Trophoblast cell (in vitro differentiated cells and primary cell): ENCODE results near the gene UBP1.

Experiments used
- DNase-seq, 2 donors: peaks; one replicate each; pipeline ENCODE4 v3.0.0-alpha.2; 2016
- H2AFZ ChIP-seq: 2 replicates; pipeline ENCODE4 v1.6.1; 2013; ENCODE audit warnings: low read length, moderate library complexity, mild to moderate bottlenecking; ENCODE audit not compliant: insufficient read depth, poor library complexity
- H2AK5ac ChIP-seq: 2 replicates; pipeline ENCODE4 v1.6.1; 2013; ENCODE audit warnings: mild to moderate bottlenecking, low read length
- H2BK120ac ChIP-seq: 2 replicates; pipeline ENCODE4 v1.6.1; 2013; ENCODE audit warnings: low read length, mild to moderate bottlenecking, moderate library complexity; ENCODE audit not compliant: insufficient read depth, poor library complexity
- H2BK12ac ChIP-seq: 2 replicates; pipeline ENCODE4 v1.6.1; 2013; ENCODE audit warnings: mild to moderate bottlenecking, low read length, moderate library complexity
- H2BK5ac ChIP-seq: 2 replicates; pipeline ENCODE4 v1.6.1; 2013; ENCODE audit warnings: low read length, low read depth, moderate library complexity, mild to moderate bottlenecking; ENCODE audit not compliant: poor library complexity
- H3K14ac ChIP-seq: 2 replicates; pipeline ENCODE4 v1.6.1; 2013; ENCODE audit warnings: mild to moderate bottlenecking, low read length
- H3K18ac ChIP-seq: 2 replicates; pipeline ENCODE4 v1.6.1; 2013; ENCODE audit warnings: mild to moderate bottlenecking, low read length
- H3K23ac ChIP-seq: 2 replicates; pipeline ENCODE4 v1.6.1; 2013; ENCODE audit warnings: low read length
- H3K27ac ChIP-seq: 2 replicates; pipeline ENCODE4 v1.5.1; 2013; ENCODE audit warnings: low read depth, mild to moderate bottlenecking, inconsistent platforms, low read length, moderate library complexity
- H3K27me3 ChIP-seq: 2 replicates; pipeline ENCODE4 v1.6.1; 2013; ENCODE audit warnings: inconsistent platforms, mild to moderate bottlenecking, low read length, moderate library complexity; ENCODE audit not compliant: insufficient read depth
- H3K36me3 ChIP-seq, 2 experiments: 1 replicate in 1 of 2; 2 replicates in 1 of 2; pipeline ENCODE4 v1.6.1; 2013; ENCODE audit warnings: low read length in 2 of 2, mild to moderate bottlenecking in 2 of 2, moderate library complexity in 1 of 2; ENCODE audit not compliant: insufficient read depth in 2 of 2, control insufficient read depth in 1 of 2
- H3K4ac ChIP-seq: 2 replicates; pipeline ENCODE4 v1.6.1; 2013; ENCODE audit warnings: low read depth, mild to moderate bottlenecking, low read length, moderate library complexity
- H3K4me1 ChIP-seq, 2 experiments: 1 replicate in 1 of 2; 2 replicates in 1 of 2; pipeline ENCODE4 v1.6.1; 2013; ENCODE audit warnings: low read length in 2 of 2, mild to moderate bottlenecking in 2 of 2, moderate library complexity in 1 of 2; ENCODE audit not compliant: insufficient read depth in 2 of 2, control insufficient read depth in 1 of 2
- H3K4me2 ChIP-seq: 2 replicates; pipeline ENCODE4 v1.6.1; 2013; ENCODE audit warnings: inconsistent platforms, mild to moderate bottlenecking, low read length, moderate library complexity
- H3K4me3 ChIP-seq: 2 replicates; pipeline ENCODE4 v1.5.1; 2013; ENCODE audit warnings: mild to moderate bottlenecking, low read depth, low read length, inconsistent platforms
- H3K79me1 ChIP-seq: one replicate; pipeline ENCODE4 v1.6.1; 2013; ENCODE audit warnings: low read length
- H3K79me2 ChIP-seq: 2 replicates; pipeline ENCODE4 v1.6.1; 2013; ENCODE audit warnings: low read length, mild to moderate bottlenecking; ENCODE audit not compliant: control insufficient read depth, insufficient read depth, poor library complexity
- H3K9ac ChIP-seq: 2 replicates; pipeline ENCODE4 v1.6.1; 2013; ENCODE audit warnings: mild to moderate bottlenecking, low read length
- H3K9me3 ChIP-seq: 2 replicates; pipeline ENCODE4 v1.6.1; 2013; ENCODE audit warnings: low read depth, mild to moderate bottlenecking, control low read depth, inconsistent platforms, low read length; ENCODE audit not compliant: insufficient read depth
- H4K12ac ChIP-seq: 2 replicates; pipeline ENCODE4 v1.6.1; 2013; ENCODE audit warnings: low read depth, mild to moderate bottlenecking, low read length, moderate library complexity
- H4K8ac ChIP-seq: 2 replicates; pipeline ENCODE4 v1.6.1; 2013; ENCODE audit warnings: low read depth, mild to moderate bottlenecking, low read length, moderate library complexity
- H4K91ac ChIP-seq: one replicate; pipeline ENCODE4 v1.6.1; 2013; ENCODE audit warnings: low read depth, mild to moderate bottlenecking, low read length, moderate library complexity
- WGBS: extraction: QIAGEN DNeasy Blood & Tissue Kit; methylation state at CpG from one replicate; pipeline ENCODE4 v1.1.7; 2013; ENCODE audit warnings: missing lambda C conversion rate; ENCODE audit not compliant: insufficient read length, insufficient coverage; ENCODE audit errors: extremely low coverage; 5-methylcytosine and 5-hydroxymethylcytosine counted together

Gene UBP1

GRCh38 chr3:33441225-33441976, 1.2 kb upstream of the UBP1 start:
- H2BK120ac ChIP-seq, result peak overlapping the region; percentile 13
- no CpG with 5 or more reads among the region's 26 CpGs for WGBS
- H3K79me1 ChIP-seq, result peaks cover 16% of the 10 kb centered on the region
- peak overlapping the region; percentile 87 for H3K14ac ChIP-seq
- H2BK12ac ChIP-seq, result no peak overlapping the region
- peak overlapping the region; percentile 66 for H3K4me3 ChIP-seq
- H3K9ac ChIP-seq, result peak overlapping the region; percentile 70
- peaks cover 0 to 7% of the 10 kb centered on the region in 2 experiments for H3K4me1 ChIP-seq
- DNase-seq, result peak; percentile 9 to 78
- H3K18ac ChIP-seq, result peak overlapping the region; percentile 79
- H3K4ac ChIP-seq, result peak overlapping the region; percentile 75
- H2AK5ac ChIP-seq, result peak overlapping the region; percentile 24
- no peak overlapping the region for H3K23ac ChIP-seq
- H4K91ac ChIP-seq, result peak overlapping the region; percentile 81
- H3K9me3 ChIP-seq, result no peaks in the 10 kb centered on the region
- peaks cover 17% of the 10 kb centered on the region for H3K79me2 ChIP-seq
- H4K8ac ChIP-seq, result peak overlapping the region; percentile 97
- H3K4me2 ChIP-seq, result peak overlapping the region; percentile 70
- H2AFZ ChIP-seq, result peak overlapping the region; percentile 72
- H3K27me3 ChIP-seq, result no peaks in the 10 kb centered on the region
- H3K27ac ChIP-seq, result peak overlapping the region; percentile 92
- H4K12ac ChIP-seq, result peak overlapping the region; percentile 93
- peak overlapping the region; percentile 76 for H2BK5ac ChIP-seq
- no peaks in the 10 kb centered on the region for H3K36me3 ChIP-seq

GRCh38 chr3:33439546-33440327, 468 bp downstream of the UBP1 start:
- peak overlapping the region; percentile 94 for H3K27ac ChIP-seq
- no peaks in the 10 kb centered on the region for H3K27me3 ChIP-seq
- peak overlapping the region; percentile 90 for H4K91ac ChIP-seq
- peak overlapping the region; percentile 98 for H3K4ac ChIP-seq
- H2AK5ac ChIP-seq, result peak overlapping the region; percentile 90
- peak overlapping the region; percentile 93 for H3K4me3 ChIP-seq
- H3K4me1 ChIP-seq, result peaks cover 0 to 7% of the 10 kb centered on the region in 2 experiments
- no peak overlapping the region for H2BK12ac ChIP-seq
- H3K14ac ChIP-seq, result peak overlapping the region; percentile 99
- H3K9ac ChIP-seq, result peak overlapping the region; percentile 94
- H4K12ac ChIP-seq, result peak overlapping the region; percentile 68
- no peaks in the 10 kb centered on the region for H3K36me3 ChIP-seq
- H3K79me2 ChIP-seq, result peaks cover 20% of the 10 kb centered on the region
- no peaks in the 10 kb centered on the region for H3K9me3 ChIP-seq
- H2BK5ac ChIP-seq, result peak overlapping the region; percentile 96
- H3K18ac ChIP-seq, result peak overlapping the region; percentile 88
- WGBS, result no CpG with 5 or more reads among the region's 93 CpGs
- peak overlapping the region; percentile 87 for H4K8ac ChIP-seq
- peak overlapping the region; percentile 99 for H2AFZ ChIP-seq
- H3K23ac ChIP-seq, result peak overlapping the region; percentile 7
- peak overlapping the region; percentile 95 for H2BK120ac ChIP-seq
- DNase-seq, result peak; percentile 46 to 52
- H3K79me1 ChIP-seq, result peaks cover 16% of the 10 kb centered on the region
- peak overlapping the region; percentile 96 for H3K4me2 ChIP-seq

- peak overlapping the region; percentile 90 for H4K91ac ChIP-seq
- no peaks in the 10 kb centered on the region for H3K36me3 ChIP-seq
- H4K8ac ChIP-seq, result peak overlapping the region; percentile 87
- H3K4me3 ChIP-seq, result peak overlapping the region; percentile 93
- H3K27me3 ChIP-seq, result no peaks in the 10 kb centered on the region
- H3K23ac ChIP-seq, result no peak overlapping the region
- no peaks in the 10 kb centered on the region for H3K9me3 ChIP-seq
- peaks cover 23% of the 10 kb centered on the region for H3K79me2 ChIP-seq
- peak overlapping the region; percentile 94 for H3K9ac ChIP-seq
- H2BK12ac ChIP-seq, result no peak overlapping the region
- H3K4me2 ChIP-seq, result peak overlapping the region; percentile 96
- peak in 1 of 2 donors; percentile 37 for DNase-seq
- H3K79me1 ChIP-seq, result peaks cover 16% of the 10 kb centered on the region
- peaks cover 0 to 10% of the 10 kb centered on the region in 2 experiments for H3K4me1 ChIP-seq
- peak overlapping the region; percentile 95 for H2BK120ac ChIP-seq
- peak overlapping the region; percentile 94 for H3K27ac ChIP-seq
- peak overlapping the region; percentile 99 for H2AFZ ChIP-seq
- H3K4ac ChIP-seq, result peak overlapping the region; percentile 98
- H3K14ac ChIP-seq, result peak overlapping the region; percentile 99
- peak overlapping the region; percentile 90 for H2AK5ac ChIP-seq
- peak overlapping the region; percentile 88 for H3K18ac ChIP-seq
- peak overlapping the region; percentile 96 for H2BK5ac ChIP-seq
- WGBS, result no CpG with 5 or more reads among the region's 12 CpGs
- H4K12ac ChIP-seq, result peak overlapping the region; percentile 68
Observed at GRCh38 chr3:33438881-33439545, 1.2 kb downstream of the UBP1 start.

- DNase-seq, result peak in 1 of 2 donors; percentile 15
- Histone ChIP-seq H3K27ac (no peak overlapping the region), H3K23ac (no peak overlapping the region), H2BK120ac (no peak overlapping the region), H4K91ac (no peak overlapping the region), H3K4me2 (peak overlapping the region; percentile 96), H3K4me3 (no peak overlapping the region), H3K9ac (no peak overlapping the region), H2BK12ac (no peak overlapping the region), H2AFZ (no peak overlapping the region), H3K27me3 (no peaks in the 10 kb centered on the region), H4K8ac (no peak overlapping the region), H2AK5ac (no peak overlapping the region), H3K79me2 (peaks cover 23% of the 10 kb centered on the region), H4K12ac (no peak overlapping the region), H3K79me1 (peaks cover 16% of the 10 kb centered on the region), H3K18ac (no peak overlapping the region), H2BK5ac (no peak overlapping the region), H3K4me1 (peaks cover 0 to 10% of the 10 kb centered on the region in 2 experiments), H3K9me3 (no peaks in the 10 kb centered on the region), H3K14ac (no peak overlapping the region), H3K36me3 (no peaks in the 10 kb centered on the region), H3K4ac (peak overlapping the region; percentile 53)
- no CpG with 5 or more reads among the region's 4 CpGs for WGBS
Observed at GRCh38 chr3:33438284-33438668, 1.9 kb downstream of the UBP1 start.
